Activated gamma-delta T cell treated with Interleukin-2 at 50 U/mL for 16 hours (primary cell): Measurements from ENCODE around the gene TMEM203.

Experiments
- DNase-seq: peaks from one replicate; pipeline ENCODE4 v3.0.0-alpha.2; 2020

The TMEM203 gene

DNA sequence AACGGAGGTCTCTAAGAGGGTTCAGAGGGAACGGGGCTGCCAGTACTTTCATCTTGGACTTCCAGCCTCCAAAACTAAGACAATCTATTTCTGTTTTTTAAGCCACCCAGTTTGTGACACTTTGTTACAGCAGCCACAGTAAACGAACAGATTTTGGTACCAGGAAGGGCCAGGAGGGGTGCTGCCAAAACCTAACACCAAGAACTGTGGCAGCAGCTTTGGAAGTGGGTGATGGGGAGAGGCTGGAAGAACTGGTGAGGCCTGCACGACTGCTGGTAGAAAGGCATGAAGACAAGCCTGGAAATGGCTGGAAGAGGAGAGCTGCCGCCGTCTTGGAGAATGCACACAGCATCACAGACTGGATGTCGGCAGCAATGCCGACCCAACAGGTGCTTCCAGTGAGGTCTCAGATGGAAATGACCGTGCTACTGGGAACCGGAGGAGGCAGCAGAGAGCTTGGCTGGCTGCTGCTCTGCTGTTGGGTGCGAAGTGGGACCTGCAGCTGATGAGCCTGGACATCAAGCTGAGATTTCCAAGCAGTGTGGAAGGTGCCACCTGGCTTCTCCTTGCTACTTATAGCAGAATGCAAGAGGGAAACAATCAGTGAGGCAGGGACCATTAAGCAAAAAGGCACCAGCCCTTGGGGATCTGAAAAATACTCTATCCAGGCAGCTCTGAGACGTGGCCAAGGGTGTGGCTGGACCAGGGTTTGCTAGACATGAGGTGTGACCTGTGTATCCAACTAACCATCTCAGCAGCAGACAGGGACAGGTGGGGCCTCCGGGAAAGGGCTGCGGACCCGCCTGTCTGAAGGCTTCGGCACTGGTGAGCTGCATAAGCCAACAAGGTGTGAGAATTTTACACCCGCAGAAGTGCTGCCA, 28.9 kb downstream of the TMEM203 start:
- DNase-seq = no peak

DNA sequence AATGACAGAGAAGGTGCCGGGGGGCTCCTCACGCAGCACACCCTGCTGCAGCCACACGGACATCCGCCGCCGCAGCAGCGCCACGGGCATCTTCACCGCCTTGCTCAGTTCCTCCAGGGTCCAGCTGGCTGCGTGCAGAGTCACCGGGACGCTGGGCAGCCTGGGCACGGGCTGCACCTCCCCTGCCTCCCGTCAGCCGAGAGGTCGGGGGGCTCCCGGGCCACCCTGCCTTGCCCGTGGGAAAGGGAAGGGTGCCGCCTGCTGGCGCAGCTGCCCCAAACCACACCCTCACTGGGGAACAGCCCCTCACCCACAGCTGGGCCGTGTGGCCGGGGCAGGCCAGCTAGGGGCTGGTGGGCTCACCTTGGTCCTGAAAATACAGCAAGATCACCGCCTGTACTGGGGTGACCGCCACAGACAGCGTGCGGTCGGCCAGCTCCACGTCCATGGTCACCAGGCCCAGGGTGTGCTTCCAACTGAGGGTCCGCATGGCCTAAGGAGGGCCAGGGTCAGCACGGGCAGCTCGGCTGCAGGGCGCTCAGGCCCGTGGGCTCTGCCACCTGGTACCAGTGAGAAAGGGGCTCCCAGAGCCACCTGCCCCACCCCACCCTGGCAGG, 30.0 kb downstream of the TMEM203 start:
- DNase-seq = no peak

GRCh38 chr9:137174722-137175293, 30.6 kb downstream of the TMEM203 start:
- no peak for DNase-seq

DNA sequence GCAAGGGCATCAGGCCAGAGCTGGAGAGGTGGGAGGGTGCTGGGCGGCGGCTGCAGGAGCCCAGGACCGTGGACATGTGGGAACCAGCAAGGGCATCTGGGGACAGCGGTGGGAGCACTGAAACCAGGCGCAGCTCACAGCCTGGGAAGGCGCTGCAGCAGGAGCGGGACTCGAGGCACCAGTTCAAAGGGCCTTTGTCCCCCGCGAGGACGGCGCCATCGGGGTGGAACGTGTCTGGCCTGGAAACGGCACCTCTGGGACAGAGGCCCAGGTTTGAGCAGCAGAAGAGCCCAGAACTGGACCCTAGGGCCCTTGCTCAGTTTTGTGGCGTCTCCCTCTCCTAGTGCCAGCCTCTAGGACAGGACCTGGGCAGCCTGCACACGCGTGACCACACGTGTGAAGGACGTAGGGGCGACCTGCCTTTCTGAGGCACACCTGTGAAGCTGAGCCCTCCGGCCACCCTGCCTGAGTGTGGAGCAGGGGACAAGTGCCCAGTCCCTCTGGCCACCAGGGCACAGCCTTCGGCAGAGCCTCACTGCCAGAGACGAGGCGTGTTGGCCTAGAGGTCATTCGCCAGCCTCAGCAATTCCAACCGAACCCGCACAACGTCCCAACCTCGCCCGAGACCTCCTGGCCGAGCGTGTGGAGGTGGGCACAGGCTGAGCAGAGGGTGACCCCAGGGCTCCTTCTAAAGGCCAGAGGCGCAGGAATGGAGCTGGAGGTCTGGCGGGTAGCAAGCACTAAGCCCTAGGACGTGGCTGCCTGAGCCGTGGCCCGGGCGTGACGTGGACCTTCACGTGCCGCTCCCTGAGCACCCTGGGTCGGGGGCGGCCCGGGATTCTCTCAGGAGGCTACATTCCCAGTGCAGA, 31.4 kb downstream of the TMEM203 start:
- no peak for DNase-seq

DNA sequence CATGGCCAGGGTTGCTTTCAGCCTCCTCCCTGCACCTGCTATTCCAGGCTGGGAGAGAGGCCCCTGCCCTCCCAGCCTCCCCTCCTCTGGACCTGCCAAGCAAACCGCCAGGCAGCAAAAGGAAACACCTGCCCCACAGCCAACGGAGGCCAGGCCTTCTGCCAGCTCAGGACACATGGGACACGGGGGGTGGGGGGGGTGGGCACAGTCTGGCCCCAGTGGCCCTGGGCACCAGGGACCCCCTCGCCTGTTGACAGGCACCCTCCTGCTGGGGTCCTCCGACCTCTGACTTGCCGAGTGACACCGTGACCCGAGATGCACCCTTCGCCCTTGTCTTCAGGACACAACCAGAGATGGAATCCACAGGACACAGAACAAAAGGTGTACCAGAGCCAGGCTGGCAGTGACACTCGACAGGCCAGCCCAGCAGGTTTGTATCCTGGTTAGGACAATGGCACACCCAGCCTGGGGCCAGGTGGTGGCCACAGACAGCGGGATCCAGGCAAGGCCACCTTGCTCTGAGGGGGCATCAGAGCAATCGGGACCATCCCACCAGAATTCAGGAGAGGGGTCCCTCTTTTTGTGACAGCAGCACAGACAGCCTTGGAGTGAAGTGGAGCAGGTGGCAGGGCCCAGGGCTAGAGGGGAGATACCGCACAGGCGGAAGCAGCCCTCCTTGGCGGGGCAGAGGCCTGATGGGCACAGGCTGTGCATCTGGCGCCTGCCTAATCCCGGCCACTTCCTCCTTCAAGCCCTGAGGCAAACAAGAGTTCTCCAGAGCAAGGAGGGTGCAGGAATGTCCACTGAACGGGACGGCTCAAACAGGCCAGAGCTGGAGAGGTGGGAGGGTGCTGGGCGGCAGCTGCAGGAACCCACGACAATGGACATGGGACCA, 32.3 kb downstream of the TMEM203 start:
- no peak for DNase-seq

GRCh38 chr9:137171149-137171900, 34.1 kb downstream of the TMEM203 start:
- DNase-seq = no peak

DNA sequence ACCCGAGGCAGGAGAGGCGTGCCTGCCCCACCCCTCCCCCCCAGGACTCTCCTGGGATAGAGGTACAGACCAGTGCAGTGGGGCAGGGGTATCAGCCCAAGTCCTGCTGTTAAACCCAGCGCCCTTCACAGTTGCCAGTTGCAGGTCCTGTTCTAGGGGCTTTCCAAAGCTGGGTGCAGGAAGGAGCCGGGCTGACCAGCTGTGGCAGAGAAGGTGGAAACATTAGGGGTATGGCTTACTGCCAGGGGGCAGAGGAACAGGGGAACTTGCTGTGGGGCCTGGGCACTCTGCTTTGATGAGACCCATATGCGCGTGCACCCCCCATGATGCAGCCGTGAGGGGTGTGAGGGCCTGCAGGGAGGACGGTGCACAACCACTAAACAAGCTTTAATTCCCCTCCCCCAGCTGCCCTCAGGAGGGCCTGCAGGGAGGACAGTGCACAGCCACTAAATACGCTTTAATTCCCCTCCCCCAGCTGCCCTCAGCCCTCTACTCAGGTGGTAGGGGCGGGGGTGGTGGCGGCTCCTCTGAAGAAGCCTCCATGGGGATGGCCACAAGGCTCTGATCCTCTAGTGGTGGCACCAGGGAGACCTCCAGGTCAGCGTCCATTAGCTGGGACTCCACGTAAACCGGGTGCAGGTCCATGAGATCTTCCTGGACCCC, 34.8 kb downstream of the TMEM203 start:
- DNase-seq = no peak

- no peak for DNase-seq
Observed at GRCh38 chr9:137169896-137170358, 35.5 kb downstream of the TMEM203 start, which contains the start of gene LRRC26. LRRC26 (minus strand) TSS chr9:137170051; CDS start chr9:137169943, 108 bp downstream.

GRCh38 chr9:137168904-137169856, 36.3 kb downstream of the TMEM203 start:
- no peak for DNase-seq

DNA sequence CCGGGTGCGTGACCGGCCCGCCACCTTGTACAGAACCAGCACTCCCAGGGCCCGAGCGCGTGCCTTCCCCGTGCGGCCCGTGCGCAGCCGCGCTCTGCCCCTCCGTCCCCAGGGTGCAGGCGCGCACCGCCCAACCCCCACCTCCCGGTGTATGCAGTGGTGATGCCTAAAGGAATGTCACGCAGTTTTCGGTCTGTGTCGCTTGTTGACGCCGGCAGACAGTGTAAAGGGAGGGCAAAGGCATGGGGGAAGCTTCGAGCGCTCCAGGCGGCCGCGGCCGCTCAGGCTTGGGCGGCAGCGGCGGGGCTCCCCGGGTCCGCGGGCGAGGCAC, 36.9 kb downstream of the TMEM203 start:
- DNase-seq = no peak

GRCh38 chr9:137167747-137168572, 37.5 kb downstream of the TMEM203 start:
- no peak for DNase-seq

- DNase-seq = no peak
Observed at GRCh38 chr9:137167277-137167746, 38.1 kb downstream of the TMEM203 start.

DNA sequence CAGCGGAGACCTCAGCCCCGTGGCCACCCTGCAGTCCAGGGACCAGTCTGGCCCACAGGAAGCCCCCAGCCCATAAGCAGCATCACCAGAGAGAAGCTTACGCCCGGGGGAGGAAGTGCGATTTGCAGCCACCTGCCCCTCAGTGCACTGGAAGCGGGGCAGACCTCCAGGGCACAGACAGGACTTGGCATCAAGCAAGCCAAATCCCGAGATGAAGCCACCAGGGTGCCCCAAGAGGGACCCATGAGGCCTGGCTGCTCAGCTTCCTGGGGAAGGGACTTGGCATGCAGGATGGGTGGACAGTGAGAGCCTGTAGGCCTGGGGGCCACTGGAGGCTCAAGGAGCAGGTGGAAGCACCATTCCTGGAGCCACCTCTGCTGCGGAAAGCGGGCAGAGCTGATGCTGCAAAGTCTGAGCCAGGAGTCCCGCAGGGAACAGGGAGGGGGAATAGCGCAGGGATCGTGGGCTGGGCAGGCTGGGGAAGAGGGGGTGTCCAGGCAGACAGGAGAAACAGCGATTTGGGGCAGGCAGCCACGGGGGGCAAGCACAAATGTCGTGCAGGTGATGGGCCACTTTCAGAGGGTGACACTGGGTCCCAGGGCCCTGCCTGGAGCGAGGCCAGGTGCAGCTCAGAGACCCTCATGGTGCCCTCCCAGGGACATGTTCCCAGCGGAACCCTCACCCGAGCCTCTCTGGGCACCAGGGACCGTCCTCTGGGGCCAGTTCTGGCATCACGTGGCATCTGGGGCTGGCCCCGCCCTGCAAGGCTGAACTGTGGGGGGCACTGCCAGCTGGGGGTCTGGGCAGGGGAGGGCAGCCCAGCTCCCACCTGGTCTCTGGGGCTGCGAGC, 38.8 kb downstream of the TMEM203 start:
- no peak for DNase-seq

GRCh38 chr9:137165250-137165836, 40.1 kb downstream of the TMEM203 start:
- no peak for DNase-seq

GRCh38 chr9:137164370-137165249, 40.8 kb downstream of the TMEM203 start:
- DNase-seq = no peak

DNA sequence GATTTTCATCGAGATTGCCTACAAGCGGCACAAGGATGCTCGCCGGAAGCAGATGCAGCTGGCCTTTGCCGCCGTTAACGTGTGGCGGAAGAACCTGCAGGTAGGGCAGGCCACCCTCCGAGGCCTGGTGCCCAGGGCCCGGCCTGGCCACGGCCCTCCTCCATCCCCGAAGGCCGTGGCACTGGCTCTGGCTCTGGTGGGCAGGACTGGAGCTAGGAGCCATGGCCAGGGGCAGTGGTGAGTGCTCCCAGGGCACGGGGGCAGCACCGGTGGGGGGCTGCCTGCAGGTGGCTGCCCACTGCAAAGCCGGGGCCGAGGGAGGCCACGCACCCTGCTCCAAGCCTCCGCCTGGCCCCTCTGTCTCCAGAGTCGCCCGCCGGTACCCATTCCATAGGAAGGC, 41.6 kb downstream of the TMEM203 start:
- no peak for DNase-seq
